ENCODE data around the gene CD247.

DNA sequence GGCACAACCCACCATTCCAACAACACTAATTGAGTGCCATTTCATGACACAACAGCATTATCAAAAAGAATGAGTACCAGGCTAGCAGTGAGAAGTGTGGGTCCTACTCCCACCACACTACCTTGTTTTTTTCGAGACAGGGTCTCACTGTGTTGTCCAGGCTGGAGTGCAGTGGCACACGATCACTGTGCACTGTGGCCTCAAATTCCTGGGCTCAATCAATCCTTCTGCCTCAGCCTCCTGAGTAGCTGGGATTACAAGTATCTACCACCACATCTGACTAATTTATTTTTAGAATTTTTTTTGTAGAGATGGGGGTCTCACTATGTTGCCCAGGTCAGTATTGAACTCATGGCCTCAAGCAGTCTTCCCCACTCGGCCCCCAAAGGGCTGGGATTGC lies 30.7 kb downstream of the CD247 start:
- TF ChIP-seq EZH2 (IDR thresholded peaks at IDR 0.05) (no peak), POLR2AphosphoS5 (IDR thresholded peaks at IDR 0.05; ENCODE audit: borderline replicate concordance, low read depth, low read length) (no peak), FOXP2 (optimal IDR thresholded peaks at IDR 0.05; ENCODE audit: control extremely low read depth, extremely low read length, insufficient read depth) (no peak)

All from SK-N-MC (cell line).